HepG2 (cell line): ENCODE data around the gene UGP2.

Source experiments
- EP300 ChIP-seq, 3 experiments: sonication (generic) in 1 of 3; formaldehyde crosslinking in 1 of 3; IDR thresholded peaks; 2 replicates each; pipeline versions ENCODE4 v1.5.1 to v1.6.1; 2011 to 2020; ENCODE audit warnings: low read depth in 2 of 3, low read length in 2 of 3, borderline replicate concordance in 1 of 3, improper control_type of control experiment in 1 of 3, mild to moderate bottlenecking in 1 of 3, missing genetic modification reagents in 1 of 3, moderate library complexity in 1 of 3
- HDAC2 ChIP-seq: sonication (generic); formaldehyde crosslinking; IDR thresholded peaks from 2 replicates; pipeline ENCODE4 v1.4.0; 2020; ENCODE audit warnings: missing genetic modification reagents
- KLF11 ChIP-seq: IDR thresholded peaks from 2 replicates; pipeline ENCODE4 v1.6.1; 2016; ENCODE audit warnings: missing compliant biosample characterization
- NFYB ChIP-seq: sonication (generic); formaldehyde crosslinking; IDR thresholded peaks from 2 replicates; pipeline ENCODE4 v1.4.0; 2020; ENCODE audit warnings: missing genetic modification reagents
- PHB2 ChIP-seq: fragments of 450-650 bp; IDR thresholded peaks from 2 replicates; pipeline ENCODE4 v1.6.1; 2018; ENCODE audit not compliant: partially characterized antibody
- SIN3B ChIP-seq: fragments of 150-350 bp; IDR thresholded peaks from 2 replicates; pipeline ENCODE4 v1.6.1; 2014; ENCODE audit warnings: low read length
- SNAPC2 ChIP-seq: sonication (generic); formaldehyde crosslinking; IDR thresholded peaks from 2 replicates; pipeline ENCODE4 v1.8.1; 2022; ENCODE audit warnings: mild to moderate bottlenecking, missing genetic modification reagents
- ZIK1 ChIP-seq: sonication (generic); formaldehyde crosslinking; IDR thresholded peaks from 2 replicates; pipeline ENCODE4 v1.5.0; 2020; ENCODE audit warnings: mild to moderate bottlenecking, low read depth, missing genetic modification reagents, borderline replicate concordance
- ZNF496 ChIP-seq: sonication (generic); formaldehyde crosslinking; IDR thresholded peaks from 2 replicates; pipeline ENCODE4 v1.8.1; 2023; ENCODE audit warnings: mild to moderate bottlenecking, moderate library complexity, missing genetic modification reagents; ENCODE audit not compliant: insufficient replicate concordance
- ZNF839 ChIP-seq: sonication (generic); formaldehyde crosslinking; IDR thresholded peaks from 2 replicates; pipeline ENCODE4 v1.4.0; 2020; ENCODE audit warnings: missing genetic modification reagents, mild to moderate bottlenecking, borderline replicate concordance
- TF ChIP-seq, protein P1 (sequence below): sonication (generic); formaldehyde crosslinking; IDR thresholded peaks from 2 replicates; pipeline ENCODE4 v1.5.0; 2020; ENCODE audit warnings: mild to moderate bottlenecking, missing genetic modification reagents, moderate library complexity
- TF ChIP-seq, protein P2 (sequence below): sonication (generic); formaldehyde crosslinking; IDR thresholded peaks from one replicate; pipeline ENCODE4 v1.5.1; 2020; ENCODE audit warnings: mild to moderate bottlenecking, missing genetic modification reagents; ENCODE audit errors: not compliant biosample characterization
- TF ChIP-seq, protein P3 (sequence below): sonication (generic); formaldehyde crosslinking; IDR thresholded peaks from 2 replicates; pipeline ENCODE4 v1.9.0; 2021; ENCODE audit warnings: missing genetic modification reagents, mild to moderate bottlenecking, borderline replicate concordance
- TF ChIP-seq, protein P4 (sequence below): sonication (generic); formaldehyde crosslinking; IDR thresholded peaks from 2 replicates; pipeline ENCODE4 v1.4.0; 2020; ENCODE audit warnings: missing genetic modification reagents, borderline replicate concordance

DNA sequence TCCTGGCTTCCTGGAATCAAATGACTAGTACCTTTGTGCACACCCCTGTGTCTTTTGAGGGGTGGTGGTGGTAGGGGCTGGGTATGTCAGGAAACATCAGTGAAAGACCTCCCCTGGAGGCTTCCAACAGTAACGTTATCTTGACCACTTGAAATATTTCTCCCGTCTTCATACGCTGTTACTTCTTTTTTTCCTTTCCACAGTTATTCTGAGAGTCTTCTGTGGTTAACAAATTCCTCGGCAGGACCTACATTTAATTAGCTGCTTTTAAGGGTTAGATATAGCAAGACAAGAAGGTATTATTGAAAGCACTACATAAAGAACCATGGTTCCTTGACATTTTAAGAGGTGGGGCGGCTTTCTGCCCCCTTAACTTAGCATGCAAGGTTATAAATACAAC lies 34.6 kb downstream of the UGP2 start:
- TF ChIP-seq KLF11 (CRISPR knock-in tag) (no peak), SIN3B (no peak), PHB2 (no peak), EP300 (IDR thresholded peaks at IDR 0.05; ENCODE audit: low read depth in 2 of 2, low read length in 2 of 2) (no peak), EP300 (CRISPR knock-in tag; IDR thresholded peaks at IDR 0.05; ENCODE audit: borderline replicate concordance) (no peak), SNAPC2 (CRISPR knock-in tag) (no peak), ZNF839 (no peak), HDAC2 (CRISPR knock-in tag) (no peak), ZIK1 (CRISPR knock-in tag) (no peak), ZNF496 (no peak), NFYB (no peak)
- TF ChIP-seq, protein P1, sequence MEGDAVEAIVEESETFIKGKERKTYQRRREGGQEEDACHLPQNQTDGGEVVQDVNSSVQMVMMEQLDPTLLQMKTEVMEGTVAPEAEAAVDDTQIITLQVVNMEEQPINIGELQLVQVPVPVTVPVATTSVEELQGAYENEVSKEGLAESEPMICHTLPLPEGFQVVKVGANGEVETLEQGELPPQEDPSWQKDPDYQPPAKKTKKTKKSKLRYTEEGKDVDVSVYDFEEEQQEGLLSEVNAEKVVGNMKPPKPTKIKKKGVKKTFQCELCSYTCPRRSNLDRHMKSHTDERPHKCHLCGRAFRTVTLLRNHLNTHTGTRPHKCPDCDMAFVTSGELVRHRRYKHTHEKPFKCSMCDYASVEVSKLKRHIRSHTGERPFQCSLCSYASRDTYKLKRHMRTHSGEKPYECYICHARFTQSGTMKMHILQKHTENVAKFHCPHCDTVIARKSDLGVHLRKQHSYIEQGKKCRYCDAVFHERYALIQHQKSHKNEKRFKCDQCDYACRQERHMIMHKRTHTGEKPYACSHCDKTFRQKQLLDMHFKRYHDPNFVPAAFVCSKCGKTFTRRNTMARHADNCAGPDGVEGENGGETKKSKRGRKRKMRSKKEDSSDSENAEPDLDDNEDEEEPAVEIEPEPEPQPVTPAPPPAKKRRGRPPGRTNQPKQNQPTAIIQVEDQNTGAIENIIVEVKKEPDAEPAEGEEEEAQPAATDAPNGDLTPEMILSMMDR (CRISPR knock-in tag) = no peak
- TF ChIP-seq, protein P2, sequence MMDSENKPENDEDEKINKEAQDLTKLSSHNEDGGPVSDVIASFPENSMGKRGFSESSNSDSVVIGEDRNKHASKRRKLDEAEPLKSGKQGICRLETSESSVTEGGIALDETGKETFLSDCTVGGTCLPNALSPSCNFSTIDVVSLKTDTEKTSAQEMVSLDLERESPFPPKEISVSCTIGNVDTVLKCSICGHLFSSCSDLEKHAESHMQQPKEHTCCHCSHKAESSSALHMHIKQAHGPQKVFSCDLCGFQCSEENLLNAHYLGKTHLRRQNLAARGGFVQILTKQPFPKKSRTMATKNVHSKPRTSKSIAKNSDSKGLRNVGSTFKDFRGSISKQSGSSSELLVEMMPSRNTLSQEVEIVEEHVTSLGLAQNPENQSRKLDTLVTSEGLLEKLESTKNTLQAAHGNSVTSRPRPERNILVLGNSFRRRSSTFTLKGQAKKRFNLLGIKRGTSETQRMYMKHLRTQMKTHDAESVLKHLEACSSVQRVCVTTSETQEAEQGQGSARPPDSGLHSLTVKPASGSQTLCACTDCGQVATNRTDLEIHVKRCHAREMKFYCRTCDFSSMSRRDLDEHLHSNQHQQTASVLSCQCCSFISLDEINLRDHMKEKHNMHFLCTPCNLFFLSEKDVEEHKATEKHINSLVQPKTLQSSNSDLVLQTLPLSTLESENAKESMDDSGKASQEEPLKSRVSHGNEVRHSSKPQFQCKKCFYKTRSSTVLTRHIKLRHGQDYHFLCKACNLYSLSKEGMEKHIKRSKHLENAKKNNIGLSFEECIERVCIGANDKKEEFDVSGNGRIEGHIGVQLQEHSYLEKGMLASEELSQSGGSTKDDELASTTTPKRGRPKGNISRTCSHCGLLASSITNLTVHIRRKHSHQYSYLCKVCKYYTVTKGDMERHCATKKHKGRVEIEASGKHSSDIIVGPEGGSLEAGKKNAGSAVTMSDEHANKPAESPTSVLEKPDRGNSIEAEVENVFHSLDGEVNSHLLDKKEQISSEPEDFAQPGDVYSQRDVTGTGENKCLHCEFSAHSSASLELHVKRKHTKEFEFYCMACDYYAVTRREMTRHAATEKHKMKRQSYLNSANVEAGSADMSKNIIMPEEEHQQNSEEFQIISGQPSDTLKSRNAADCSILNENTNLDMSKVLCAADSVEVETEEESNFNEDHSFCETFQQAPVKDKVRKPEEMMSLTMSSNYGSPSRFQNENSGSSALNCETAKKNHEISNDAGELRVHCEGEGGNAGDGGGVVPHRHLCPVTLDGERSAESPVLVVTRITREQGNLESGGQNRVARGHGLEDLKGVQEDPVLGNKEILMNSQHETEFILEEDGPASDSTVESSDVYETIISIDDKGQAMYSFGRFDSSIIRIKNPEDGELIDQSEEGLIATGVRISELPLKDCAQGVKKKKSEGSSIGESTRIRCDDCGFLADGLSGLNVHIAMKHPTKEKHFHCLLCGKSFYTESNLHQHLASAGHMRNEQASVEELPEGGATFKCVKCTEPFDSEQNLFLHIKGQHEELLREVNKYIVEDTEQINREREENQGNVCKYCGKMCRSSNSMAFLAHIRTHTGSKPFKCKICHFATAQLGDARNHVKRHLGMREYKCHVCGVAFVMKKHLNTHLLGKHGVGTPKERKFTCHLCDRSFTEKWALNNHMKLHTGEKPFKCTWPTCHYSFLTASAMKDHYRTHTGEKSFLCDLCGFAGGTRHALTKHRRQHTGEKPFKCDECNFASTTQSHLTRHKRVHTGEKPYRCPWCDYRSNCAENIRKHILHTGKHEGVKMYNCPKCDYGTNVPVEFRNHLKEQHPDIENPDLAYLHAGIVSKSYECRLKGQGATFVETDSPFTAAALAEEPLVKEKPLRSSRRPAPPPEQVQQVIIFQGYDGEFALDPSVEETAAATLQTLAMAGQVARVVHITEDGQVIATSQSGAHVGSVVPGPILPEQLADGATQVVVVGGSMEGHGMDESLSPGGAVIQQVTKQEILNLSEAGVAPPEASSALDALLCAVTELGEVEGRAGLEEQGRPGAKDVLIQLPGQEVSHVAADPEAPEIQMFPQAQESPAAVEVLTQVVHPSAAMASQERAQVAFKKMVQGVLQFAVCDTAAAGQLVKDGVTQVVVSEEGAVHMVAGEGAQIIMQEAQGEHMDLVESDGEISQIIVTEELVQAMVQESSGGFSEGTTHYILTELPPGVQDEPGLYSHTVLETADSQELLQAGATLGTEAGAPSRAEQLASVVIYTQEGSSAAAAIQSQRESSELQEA (CRISPR knock-in tag) = no peak
- TF ChIP-seq, protein P3, sequence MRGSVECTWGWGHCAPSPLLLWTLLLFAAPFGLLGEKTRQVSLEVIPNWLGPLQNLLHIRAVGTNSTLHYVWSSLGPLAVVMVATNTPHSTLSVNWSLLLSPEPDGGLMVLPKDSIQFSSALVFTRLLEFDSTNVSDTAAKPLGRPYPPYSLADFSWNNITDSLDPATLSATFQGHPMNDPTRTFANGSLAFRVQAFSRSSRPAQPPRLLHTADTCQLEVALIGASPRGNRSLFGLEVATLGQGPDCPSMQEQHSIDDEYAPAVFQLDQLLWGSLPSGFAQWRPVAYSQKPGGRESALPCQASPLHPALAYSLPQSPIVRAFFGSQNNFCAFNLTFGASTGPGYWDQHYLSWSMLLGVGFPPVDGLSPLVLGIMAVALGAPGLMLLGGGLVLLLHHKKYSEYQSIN = no peak
- TF ChIP-seq, protein P4, sequence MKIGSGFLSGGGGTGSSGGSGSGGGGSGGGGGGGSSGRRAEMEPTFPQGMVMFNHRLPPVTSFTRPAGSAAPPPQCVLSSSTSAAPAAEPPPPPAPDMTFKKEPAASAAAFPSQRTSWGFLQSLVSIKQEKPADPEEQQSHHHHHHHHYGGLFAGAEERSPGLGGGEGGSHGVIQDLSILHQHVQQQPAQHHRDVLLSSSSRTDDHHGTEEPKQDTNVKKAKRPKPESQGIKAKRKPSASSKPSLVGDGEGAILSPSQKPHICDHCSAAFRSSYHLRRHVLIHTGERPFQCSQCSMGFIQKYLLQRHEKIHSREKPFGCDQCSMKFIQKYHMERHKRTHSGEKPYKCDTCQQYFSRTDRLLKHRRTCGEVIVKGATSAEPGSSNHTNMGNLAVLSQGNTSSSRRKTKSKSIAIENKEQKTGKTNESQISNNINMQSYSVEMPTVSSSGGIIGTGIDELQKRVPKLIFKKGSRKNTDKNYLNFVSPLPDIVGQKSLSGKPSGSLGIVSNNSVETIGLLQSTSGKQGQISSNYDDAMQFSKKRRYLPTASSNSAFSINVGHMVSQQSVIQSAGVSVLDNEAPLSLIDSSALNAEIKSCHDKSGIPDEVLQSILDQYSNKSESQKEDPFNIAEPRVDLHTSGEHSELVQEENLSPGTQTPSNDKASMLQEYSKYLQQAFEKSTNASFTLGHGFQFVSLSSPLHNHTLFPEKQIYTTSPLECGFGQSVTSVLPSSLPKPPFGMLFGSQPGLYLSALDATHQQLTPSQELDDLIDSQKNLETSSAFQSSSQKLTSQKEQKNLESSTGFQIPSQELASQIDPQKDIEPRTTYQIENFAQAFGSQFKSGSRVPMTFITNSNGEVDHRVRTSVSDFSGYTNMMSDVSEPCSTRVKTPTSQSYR = no peak
